LNCAP (cell line): ENCODE measurements around the gene ATIC.

Experiments
- CTCF ChIP-seq: fragments of 450-650 bp; IDR thresholded peaks from 2 replicates; pipeline ENCODE4 v1.5.1; 2017; ENCODE audit warnings: mild to moderate bottlenecking

The ATIC gene

GRCh38 chr2:215369181-215369760 is 57.4 kb downstream of the ATIC start:
- TF ChIP-seq CTCF: no peak

- no peak for TF ChIP-seq CTCF
These were observed 58.5 kb downstream of the ATIC start for GRCh38 chr2:215370112-215370965.

- TF ChIP-seq CTCF: no peak
These were observed 60.3 kb downstream of the ATIC start for GRCh38 chr2:215371915-215372897.

- no peak for TF ChIP-seq CTCF
These were observed 61.2 kb downstream of the ATIC start for GRCh38 chr2:215372968-215373649.

DNA sequence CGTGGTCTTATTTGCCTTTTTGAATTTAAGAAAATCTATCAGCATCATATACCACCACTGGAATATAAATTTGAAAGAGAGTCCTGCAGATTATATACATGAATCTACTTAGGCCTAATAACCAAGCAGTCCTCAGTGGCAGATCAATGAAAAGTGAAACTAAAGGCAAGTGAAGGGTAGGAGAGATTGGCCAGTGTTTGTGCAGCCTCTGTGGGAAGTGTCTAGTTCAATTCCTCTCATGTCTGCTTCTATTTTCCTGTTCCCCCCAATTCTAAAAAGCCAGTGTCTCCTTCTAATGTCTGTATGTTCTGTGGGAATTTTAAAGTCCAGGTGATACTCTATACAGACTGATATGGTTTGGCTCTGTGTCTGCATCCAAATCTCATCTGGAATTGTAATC is 62.1 kb downstream of the ATIC start:
- no peak for TF ChIP-seq CTCF

- no peak for TF ChIP-seq CTCF
These were observed 63.0 kb downstream of the ATIC start for GRCh38 chr2:215374642-215375466.
